Kidney glomerular epithelial cell (primary cell): Measurements from ENCODE around the gene DNAAF8.

Experiments
- DNase-seq: peaks from one replicate; lab custom pipeline; 2025; lab: John Stamatoyannopoulos, UW

DNAAF8 gene

GRCh38 chr16:4695473-4696171, 38.7 kb upstream of the DNAAF8 start:
- DNase-seq: no peak

DNA sequence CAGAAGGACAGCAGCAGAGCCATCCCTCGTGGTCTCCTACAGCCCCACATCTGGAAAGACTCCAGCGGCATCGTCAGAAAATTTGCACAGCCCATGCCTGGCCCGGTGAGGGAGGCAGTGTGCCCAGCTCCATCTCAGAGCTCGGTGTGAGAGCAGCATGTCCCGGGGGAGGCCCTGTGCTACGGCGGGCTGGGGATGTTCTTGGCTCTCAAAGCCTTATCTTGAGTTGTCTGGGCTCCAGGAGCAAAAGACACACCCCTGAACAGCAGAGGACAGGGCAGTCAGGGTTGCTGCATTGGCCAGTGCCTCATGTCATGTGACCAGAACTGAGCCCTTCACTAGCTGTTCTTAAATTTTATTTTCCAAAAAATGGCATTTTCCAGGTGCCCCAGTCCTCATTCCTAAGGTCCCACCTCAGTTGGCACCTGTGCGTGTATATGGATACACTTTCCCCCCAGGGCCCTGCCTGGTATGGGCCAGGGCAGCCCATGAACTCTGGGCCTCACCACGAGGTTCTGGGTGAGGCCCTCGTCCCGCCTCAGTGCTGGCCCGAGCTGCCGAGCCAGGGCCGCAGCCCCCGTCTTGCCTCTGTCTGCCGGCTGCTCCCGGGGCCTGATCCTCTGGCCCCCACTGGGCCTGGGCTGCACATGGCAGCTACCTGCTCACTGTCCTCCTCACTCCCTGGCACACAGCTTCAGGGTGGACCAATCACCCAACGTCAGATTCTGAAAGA, 38.0 kb upstream of the DNAAF8 start:
- no peak for DNase-seq

- DNase-seq: no peak
Observed at GRCh38 chr16:4696905-4697847, 37.2 kb upstream of the DNAAF8 start.

DNA sequence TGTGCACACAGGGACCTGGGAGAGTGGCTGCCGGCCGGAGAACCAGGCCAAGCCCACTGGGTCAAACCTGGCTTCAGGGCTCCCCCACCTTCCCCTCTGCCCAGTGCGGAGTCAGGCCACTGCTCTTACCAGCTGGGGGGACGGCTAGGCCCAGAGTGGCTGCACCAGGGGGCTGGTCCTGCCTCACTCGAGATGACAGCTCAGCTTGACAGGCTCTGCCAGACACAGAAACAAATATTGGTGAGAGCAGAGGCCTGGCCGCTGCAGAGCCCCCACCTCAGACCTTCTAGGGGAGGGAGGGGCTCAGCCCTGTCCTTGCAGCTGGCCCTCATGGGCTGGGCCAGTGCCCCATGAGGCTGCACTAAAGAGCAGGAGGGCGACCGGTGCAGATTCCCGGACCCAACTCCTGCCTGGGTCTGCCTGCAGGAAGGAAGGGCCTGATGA, 36.5 kb upstream of the DNAAF8 start:
- DNase-seq: no peak

GRCh38 chr16:4698321-4699045, 35.9 kb upstream of the DNAAF8 start:
- DNase-seq: no peak

DNA sequence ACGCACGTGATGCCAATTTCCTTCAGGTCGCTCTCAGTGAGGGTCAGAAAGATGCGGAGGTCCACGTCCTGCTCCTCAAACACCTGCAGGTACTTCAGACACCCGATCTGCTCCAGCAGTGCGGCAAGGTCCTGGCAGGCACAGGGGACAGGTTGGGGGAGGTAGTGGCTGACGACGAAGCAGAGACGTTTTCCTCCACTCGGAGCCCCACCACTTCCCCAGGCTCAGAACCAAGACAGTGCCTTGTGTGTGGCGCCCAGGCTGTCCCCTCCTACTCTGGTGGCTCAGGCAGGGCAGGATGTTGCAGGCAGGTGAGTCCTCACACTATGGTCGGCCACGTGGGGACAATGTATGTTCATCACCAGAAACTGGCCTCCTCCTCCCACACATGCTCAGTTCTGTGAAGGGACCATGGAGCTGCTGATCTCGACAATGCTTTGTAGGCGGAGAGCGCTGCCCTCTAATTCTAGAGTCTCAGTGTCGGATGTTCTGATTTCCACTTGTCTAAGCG, 35.2 kb upstream of the DNAAF8 start:
- DNase-seq: no peak

DNA sequence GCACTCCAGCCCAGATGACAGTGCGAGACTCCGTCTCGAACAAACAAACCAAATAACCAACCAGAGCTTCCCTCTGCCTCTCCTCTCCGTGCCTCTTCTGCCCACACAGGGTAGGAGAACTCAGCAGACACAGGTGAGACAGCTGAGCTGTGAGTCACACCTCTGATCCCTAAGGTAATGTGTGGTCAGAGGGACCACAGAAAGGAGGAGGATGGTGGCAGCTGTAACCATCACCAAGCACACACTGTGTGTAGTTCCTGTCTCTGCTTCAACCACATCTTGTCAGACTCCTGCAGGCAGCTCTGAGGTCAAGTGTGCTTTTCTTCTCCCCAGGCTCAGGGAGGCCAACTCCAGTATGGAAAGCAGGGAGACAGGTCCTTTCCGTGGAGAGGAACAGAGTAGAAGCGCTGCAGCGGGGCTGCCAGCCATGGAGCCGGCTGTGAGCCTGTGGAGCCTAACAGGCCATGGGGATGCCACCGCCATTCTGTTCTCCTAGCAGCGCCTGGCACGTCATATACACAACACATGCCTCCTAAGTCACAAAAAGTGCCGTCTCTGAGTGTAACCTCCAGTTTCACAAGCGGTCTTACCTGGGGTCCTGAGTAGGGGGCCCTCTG, 33.8 kb upstream of the DNAAF8 start:
- no peak for DNase-seq

DNA sequence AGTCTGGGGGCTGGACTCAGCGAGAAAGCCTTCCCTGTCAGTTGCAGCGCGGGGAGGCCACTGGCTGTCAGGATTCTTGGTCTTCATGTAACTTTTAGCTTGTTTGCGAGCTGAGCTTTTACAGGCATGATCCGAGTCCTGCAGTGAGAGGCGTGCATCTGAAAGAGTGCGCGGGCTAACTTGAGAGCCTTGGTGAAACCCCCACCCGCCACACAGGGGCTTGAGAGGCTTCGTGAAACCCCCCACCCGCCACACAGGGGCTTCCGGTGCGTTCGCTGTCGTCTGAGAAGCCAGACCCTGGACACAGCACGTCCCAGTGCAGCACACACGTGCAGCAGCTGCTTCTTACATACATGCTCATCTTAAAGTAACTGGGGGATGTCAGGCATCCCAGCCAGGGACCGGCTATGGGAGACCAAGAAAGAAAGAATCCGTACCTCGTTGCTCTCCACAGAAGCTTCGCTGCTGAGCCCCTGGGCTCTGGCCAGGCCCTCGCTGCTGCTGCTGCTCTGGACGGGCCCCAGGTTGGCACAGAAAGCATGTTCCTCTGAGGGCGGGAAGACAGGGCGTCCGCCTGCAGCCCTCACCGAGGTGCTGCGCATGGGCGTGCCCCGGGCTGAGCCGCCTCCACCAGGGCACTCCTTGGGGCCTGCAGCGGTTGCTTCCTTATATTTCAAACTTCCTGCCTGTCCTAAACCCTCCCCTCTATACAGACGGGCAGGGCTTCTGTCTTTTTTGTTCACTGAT, 33.2 kb upstream of the DNAAF8 start:
- DNase-seq: no peak

DNA sequence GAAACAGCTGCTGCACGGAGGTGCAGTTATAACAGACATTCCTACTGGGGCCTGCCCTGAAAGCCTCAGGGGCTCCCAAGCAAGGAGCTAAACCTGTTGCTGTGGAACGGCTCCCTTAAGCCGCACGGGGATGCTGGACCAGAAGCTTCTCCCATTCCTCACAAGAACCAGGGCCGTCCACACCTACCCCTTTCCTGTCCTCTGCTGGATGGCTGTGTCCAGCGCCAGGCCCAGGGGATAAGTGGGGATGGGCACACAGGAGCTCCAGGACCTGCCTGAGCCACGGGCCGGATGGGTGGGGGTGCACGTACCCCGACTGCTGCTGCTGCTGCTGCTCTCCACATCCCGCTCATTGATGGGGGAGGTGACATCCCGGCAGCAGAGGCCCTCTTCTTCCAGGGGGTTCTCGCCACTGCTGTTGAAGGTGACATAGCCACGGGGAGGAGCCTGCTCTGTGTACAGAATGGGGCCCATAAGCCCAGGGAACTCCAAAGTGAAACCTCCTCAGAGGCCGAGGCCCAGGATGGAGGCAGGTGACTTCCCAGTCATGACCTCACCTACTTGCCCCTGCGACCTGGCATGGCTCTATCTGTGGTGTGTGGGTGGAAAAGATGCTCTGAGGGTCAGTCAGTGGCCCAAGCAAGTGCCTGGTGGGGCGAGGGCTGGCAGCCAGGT, 32.4 kb upstream of the DNAAF8 start:
- DNase-seq: no peak

GRCh38 chr16:4702466-4702808, 31.9 kb upstream of the DNAAF8 start:
- DNase-seq: no peak

- no peak for DNase-seq
Observed at GRCh38 chr16:4703906-4704305, 30.4 kb upstream of the DNAAF8 start.

- no peak for DNase-seq
Observed at GRCh38 chr16:4704491-4704890, 29.8 kb upstream of the DNAAF8 start.

DNA sequence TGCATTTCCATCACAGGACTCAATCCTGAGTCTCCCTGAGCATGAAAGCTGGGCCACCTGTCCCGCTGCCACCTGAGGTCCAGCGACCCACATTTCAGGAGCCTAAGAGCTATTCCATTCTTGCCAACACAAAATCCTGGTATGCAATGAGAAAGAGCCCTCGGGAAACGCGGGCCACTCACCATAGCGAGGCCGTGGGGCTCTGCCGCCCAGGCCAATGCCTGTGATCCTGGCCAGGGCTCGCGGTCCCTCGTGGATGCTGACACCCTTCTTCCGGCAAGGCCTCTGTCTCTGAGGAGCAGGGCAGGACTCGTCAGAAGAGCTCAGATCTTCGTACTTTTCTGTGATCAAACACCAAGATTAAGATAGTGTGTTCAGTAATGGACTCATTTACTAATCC, 29.4 kb upstream of the DNAAF8 start:
- DNase-seq: no peak

GRCh38 chr16:4706871-4707270, 27.5 kb upstream of the DNAAF8 start:
- no peak for DNase-seq

DNA sequence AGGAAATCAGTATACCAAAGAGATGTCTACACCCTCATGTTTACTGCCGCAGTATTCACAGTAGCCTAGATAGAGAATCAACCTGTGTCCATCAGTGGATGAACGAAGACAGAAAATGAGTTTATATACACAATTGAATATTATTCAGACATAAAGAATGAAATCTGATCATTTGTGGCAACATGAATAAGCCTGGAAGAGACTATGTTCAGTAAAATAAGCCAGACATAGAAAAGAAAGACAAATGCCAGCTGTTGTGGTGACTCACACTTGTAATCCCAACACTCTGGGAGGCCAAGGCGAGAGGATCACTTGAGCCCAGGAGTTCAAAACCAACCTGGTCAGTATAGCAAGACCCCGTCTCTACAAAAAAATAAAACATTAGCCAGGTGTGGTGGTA, 24.9 kb upstream of the DNAAF8 start:
- DNase-seq: no peak

DNA sequence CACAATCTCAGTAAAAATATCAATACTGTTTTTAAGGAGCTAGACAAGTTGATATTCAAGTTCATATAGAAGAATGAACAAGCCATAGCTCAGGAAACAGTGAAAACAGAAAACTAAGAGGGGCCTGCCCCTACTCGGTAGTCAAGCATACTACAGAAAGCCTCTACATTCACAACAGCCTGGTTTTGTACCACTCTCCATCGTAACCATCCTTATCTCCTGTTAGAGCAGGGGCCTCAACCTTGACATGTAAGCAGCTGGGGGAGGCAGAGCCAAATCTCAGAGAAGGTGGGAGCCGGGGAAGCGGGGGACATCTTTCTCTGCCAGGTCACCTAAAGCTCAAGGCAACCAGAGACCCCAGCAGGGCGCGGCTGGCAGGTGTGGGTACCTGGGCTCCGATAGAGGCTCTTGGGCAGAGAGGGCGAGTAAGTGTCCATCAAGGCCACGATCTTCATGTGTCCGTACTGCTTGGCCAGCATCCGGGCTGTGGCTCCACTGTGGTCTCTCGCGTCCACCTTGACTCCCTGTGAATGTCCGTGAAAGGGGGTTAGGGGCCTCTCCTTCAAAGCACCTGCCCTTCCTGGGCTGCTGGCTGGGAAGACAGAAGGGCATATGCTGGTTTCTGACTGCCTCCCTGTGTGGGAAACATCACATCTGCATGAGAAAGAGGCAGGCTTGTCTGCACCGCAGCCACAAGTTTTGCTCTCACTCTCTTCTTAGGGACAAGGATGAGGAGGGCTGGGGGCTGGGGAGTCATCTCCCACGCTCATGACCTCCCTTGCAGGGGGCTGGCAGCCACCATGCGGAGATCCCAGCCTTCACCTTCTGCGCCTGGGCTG, 20.5 kb upstream of the DNAAF8 start:
- DNase-seq: no peak

GRCh38 chr16:4714996-4715395, 19.3 kb upstream of the DNAAF8 start:
- DNase-seq: no peak

GRCh38 chr16:4718466-4718865, 15.9 kb upstream of the DNAAF8 start:
- no peak for DNase-seq
